ENCODE measurements around the gene GDA.
"Not testable (repeated sequence)": the region's sequence is repeated elsewhere in the genome, so short reads cannot be mapped to it uniquely, and the experiment has no call there.

Gene GDA

GRCh38 chr9:72210522-72210921, 61.3 kb downstream of the GDA start:
- DNase-seq (ENCODE audit: low read depth): no peak

DNA sequence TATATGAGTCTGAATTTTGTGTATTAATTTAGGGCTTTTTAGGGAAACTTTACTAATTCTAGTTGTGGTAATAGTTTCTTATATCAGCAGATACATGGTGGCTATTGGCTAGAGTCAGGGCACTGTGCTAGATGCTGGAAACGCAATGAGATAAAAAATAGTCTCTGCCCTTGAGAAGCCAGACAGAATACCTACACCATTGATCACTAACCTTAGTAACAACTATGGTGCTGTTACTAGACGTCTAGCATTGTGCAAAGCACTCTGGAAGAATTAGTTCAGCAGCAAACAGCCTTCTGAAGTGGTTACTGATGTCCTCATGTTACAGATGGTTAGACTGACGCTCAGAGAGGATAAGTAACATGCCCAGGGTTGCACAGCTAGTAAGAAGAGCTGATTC, 61.8 kb downstream of the GDA start:
- DNase-seq (ENCODE audit: low read depth): no peak

DNA sequence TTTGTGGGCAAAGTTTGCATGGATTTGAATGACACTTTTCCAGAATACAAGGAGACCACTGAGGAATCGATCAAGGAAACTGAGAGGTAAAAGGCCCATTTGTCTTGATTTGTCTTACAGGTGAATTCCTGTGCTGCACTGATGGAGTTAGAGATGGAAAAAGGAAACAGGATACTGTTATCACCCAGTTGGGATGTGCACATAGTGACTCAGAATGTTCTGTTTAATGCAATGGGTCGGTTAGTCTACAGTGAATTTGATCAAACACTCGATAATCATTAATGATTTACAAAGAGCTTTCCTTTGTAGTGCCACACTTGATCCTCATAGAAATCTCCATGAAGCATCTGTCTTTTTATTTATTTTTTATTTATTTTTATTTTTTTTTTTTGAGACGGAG, 64.7 kb downstream of the GDA start:
- no peak for DNase-seq (ENCODE audit: low read depth)

- no peak for DNase-seq (ENCODE audit: low read depth)
Measured at GRCh38 chr9:72217306-72217842, 68.1 kb downstream of the GDA start.

DNA sequence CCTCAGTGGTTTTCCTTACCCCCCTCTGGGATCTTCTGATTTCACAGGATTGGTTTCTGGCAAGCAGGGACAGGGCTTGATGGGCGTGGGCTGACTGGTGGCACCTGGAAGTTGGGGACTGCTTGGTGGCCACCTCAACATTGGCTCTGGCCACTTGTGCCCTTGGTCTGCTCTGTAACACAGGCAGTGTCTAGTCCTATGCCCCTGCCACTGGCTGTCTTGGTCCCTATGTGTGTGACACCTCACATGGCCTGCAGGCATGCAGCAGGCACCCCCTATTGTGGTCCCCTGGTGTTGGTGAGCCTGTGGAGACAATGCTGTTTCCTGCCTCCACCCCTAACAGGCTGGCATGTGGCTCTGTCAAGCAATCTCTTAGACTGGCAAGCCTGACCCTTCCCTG, 71.3 kb downstream of the GDA start:
- no peak for DNase-seq (ENCODE audit: low read depth)

GRCh38 chr9:72226146-72226812, 77.0 kb downstream of the GDA start:
- no peak for DNase-seq (ENCODE audit: low read depth)

- no peak for DNase-seq (ENCODE audit: low read depth)
Measured at GRCh38 chr9:72228282-72228681, 79.0 kb downstream of the GDA start.

DNA sequence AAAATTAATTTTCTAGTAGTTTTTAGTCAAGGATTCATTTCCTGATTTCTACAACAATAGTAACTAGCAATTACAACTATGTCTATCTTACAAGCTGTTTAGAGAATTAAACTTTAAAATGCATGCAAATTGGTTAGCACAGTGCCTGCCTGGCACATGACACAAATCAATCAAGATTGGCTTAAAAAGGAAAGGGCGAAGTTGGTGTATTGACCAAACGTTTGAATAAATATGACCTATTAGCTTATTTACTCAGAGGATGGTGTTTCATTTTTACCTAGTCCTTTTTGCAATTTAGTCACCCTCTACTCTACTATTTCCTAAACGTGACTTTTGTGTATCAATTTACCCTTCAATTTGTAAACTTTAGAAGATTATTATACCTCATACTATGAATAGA, 83.5 kb downstream of the GDA start:
- no peak for DNase-seq (ENCODE audit: low read depth)

- DNase-seq (ENCODE audit: low read depth): no peak
Measured at GRCh38 chr9:72247549-72247948, 98.3 kb downstream of the GDA start.

- DNase-seq (ENCODE audit: low read depth): no peak
Measured at GRCh38 chr9:72251589-72251988, 102.3 kb downstream of the GDA start.

- no peak for DNase-seq (ENCODE audit: low read depth)
Measured at GRCh38 chr9:72254901-72255545, 105.8 kb downstream of the GDA start.

- DNase-seq (ENCODE audit: low read depth): no peak
Measured at GRCh38 chr9:72255569-72255968, 106.3 kb downstream of the GDA start.

- DNase-seq (ENCODE audit: low read depth): no peak
Measured at GRCh38 chr9:72256931-72257330, 107.7 kb downstream of the GDA start.

DNA sequence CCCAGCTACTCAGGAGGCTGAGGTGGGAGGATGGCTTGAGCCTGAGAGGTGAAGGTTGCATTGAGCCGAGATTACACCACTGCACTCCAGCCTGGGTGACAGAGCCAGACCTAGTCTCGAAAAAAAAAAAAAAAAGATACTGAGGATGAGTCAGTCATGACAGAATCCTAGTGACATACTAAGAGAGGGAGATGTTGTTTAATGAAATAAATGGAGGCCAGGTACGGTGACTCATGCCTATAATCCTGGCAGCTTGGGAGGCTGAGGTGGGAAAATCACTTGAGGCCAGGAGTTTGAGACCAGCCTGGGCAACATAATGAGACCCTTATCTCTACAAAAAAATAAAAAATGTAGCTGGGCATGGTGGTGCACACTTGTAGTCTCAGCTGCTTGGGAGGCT, 108.6 kb downstream of the GDA start:
- no peak for DNase-seq (ENCODE audit: low read depth)

GRCh38 chr9:72262063-72262462, 112.8 kb downstream of the GDA start:
- no peak for DNase-seq (ENCODE audit: low read depth)

GRCh38 chr9:72263572-72263971, 114.3 kb downstream of the GDA start:
- no peak for DNase-seq (ENCODE audit: low read depth)

- no peak for DNase-seq (ENCODE audit: low read depth)
Measured at GRCh38 chr9:72268961-72269360, 119.7 kb downstream of the GDA start.

- not testable (repeated sequence) for DNase-seq (ENCODE audit: low read depth)
Measured at GRCh38 chr9:72270359-72270758, 121.1 kb downstream of the GDA start.

GRCh38 chr9:72271613-72272478, 122.6 kb downstream of the GDA start:
- no peak for DNase-seq (ENCODE audit: low read depth)

DNA sequence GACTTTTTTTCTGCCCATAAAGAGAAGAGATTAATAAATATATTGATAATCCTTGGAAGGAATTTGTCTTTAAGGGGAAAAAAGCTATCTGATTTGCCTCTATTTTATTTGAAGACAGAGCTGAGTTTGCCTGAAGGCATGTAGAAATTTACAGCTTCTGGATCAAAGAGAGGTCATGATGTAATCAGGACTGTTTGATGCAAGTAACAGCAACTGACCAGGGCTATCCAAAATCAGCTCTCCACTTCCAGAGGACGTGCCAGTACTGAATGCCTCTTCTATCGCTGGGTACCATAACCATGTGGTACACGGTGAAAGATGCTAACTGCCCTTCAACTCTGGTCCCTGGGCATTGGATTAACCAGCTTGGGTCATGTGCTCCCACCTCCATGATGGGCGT, 125.2 kb downstream of the GDA start:
- no peak for DNase-seq (ENCODE audit: low read depth)

GRCh38 chr9:72274916-72275315, 125.7 kb downstream of the GDA start:
- DNase-seq (ENCODE audit: low read depth): no peak

- DNase-seq (ENCODE audit: low read depth): no peak
Measured at GRCh38 chr9:72276429-72276828, 127.2 kb downstream of the GDA start.

- DNase-seq (ENCODE audit: low read depth): no peak
Measured at GRCh38 chr9:72278959-72279358, 129.7 kb downstream of the GDA start.

Measured in stimulated activated CD8-positive, alpha-beta memory T cell treated with anti-CD3 and anti-CD28 coated beads, Interleukin-4, amount 100 ng/mL, for 24 hours (primary cell).